ENCODE measurements around the gene GAB3. TPM values are rescaled to one million over a fixed set of nuclear protein-coding genes. Genes with fewer than 3 reads are reported as not detected.

GAB3 gene
- total and polyA plus RNA-seq, 2 of the 4 experiments (the other 2 are of a cell fraction), result 2.2 to 3.7 TPM

GRCh38 chrX:154696676-154697045 is 54.2 kb downstream of the GAB3 start:
- dilution Hi-C loops (cut with HindIII; ENCODE audit: low sequenced_read_pairs, unreplicated experiment), result no loop called here
- no peak overlapping the region for H2BK15ac ChIP-seq (ENCODE audit: low read depth, low read length)

More at GRCh38 chrX:154696676-154697045, 54.2 kb downstream of the GAB3 start:
- H2AK5ac ChIP-seq (ENCODE audit: low read depth, low read length), result no peak overlapping the region
- no peaks in the 10 kb centered on the region for H3K36me3 ChIP-seq (ENCODE audit: control insufficient read depth, insufficient read depth, low read length)
- POLR2A ChIA-PET (ENCODE audit: unreplicated experiment), result no interaction called here
- no peak overlapping the region for H2AK9ac ChIP-seq (replicated peaks; ENCODE audit: low read depth, low read length, poor library complexity)
- peak overlapping the region; percentile 81; the same call in 1 of the 2 replicates for H3K18ac ChIP-seq (ENCODE audit: low read depth, low read length)
- H3K79me1 ChIP-seq (ENCODE audit: low read depth in 1 of 2, low read length in 2 of 2), result no peaks in the 10 kb centered on the region
- peak overlapping the region; percentile 53; the same call in 1 of the 2 replicates for H4K5ac ChIP-seq (ENCODE audit: low read depth, low read length)
- H3K9ac ChIP-seq (ENCODE audit: low read depth, low read length), result no peak overlapping the region
- no peaks in the 10 kb centered on the region for H3K27me3 ChIP-seq (ENCODE audit: control insufficient read depth, insufficient read depth, low read length)
- no TSS peak for BruUV-seq (replicated peaks)
- peak overlapping the region; percentile 64 for H2BK5ac ChIP-seq (ENCODE audit: low read depth, low read length, poor library complexity, severe bottlenecking)
- CTCF ChIA-PET, result interaction anchor here (0.7 kb wide), 1 partner anchor 24 kb away, joined by 6 read pairs; no protein-coding TSS in a partner anchor
- peak overlapping the region; percentile 63; the same call in 1 of the 2 replicates for H3K27ac ChIP-seq (ENCODE audit: insufficient read depth, low read length)
- no peak overlapping the region for H3K4me3 ChIP-seq (ENCODE audit: insufficient read depth, low read depth, low read length)
- no peak overlapping the region for H3K4ac ChIP-seq (ENCODE audit: low read depth, low read length)
- DNase-seq (peak; percentile 36), ATAC-seq (ENCODE audit: low read depth) (peak; percentile 63)
- no peak overlapping the region for H2AFZ ChIP-seq (replicated peaks; ENCODE audit: low read length, poor library complexity)
- H3K9me1 ChIP-seq (ENCODE audit: insufficient read depth, low read length), result no peaks in the 10 kb centered on the region
- H3K14ac ChIP-seq (replicated peaks; ENCODE audit: low read depth, low read length), result 0 out of 2 replicates have a peak overlapping the region, but pooled peaks have one; percentile 8
- H2BK20ac ChIP-seq (ENCODE audit: low read depth, low read length), result no peak overlapping the region
- H3K4me2 ChIP-seq (ENCODE audit: low read depth, low read length), result peak overlapping the region; percentile 64
- peaks cover 8% of the 10 kb centered on the region for H3K4me1 ChIP-seq (ENCODE audit: control insufficient read depth, insufficient read depth, low read length)
- H3K56ac ChIP-seq (ENCODE audit: extremely low read depth, insufficient read depth, low read length), result no peak overlapping the region
- H3K23ac ChIP-seq (ENCODE audit: low read depth, low read length), result no peak overlapping the region
- WGBS, 2 experiments (ENCODE audit: extremely low coverage in 2 of 2, insufficient read length in 1 of 2), result no CpG with 5 or more reads among the region's 1 CpG
- no peak overlapping the region for H2BK120ac ChIP-seq (ENCODE audit: low read depth, low read length)
- TF ChIP-seq POLR2A (IDR thresholded peaks at IDR 0.05; ENCODE audit: low read depth, low read length) (no peak), CEBPB (IDR thresholded peaks at IDR 0.05; ENCODE audit: low read depth, low read length) (peak; percentile 89)
- in situ Hi-C loops (cut with MboI; ENCODE audit: low sequenced_read_pairs), result no loop called here
- no peak overlapping the region for H4K91ac ChIP-seq (ENCODE audit: insufficient read depth, low read depth, low read length)
- H4K20me1 ChIP-seq (ENCODE audit: insufficient read depth, low read length), result no peaks in the 10 kb centered on the region
- intact Hi-C loops (cut with micrococcal nuclease), result no loop called here
- no peaks in the 10 kb centered on the region for H3K9me3 ChIP-seq (ENCODE audit: control insufficient read depth, insufficient read depth, low read length)
- H4K8ac ChIP-seq (ENCODE audit: low read depth in 2 of 2, low read length in 2 of 2), result peak overlapping the region in 1 of 2 experiments; percentile 72; a peak in 2 of 4 replicates
